Measurements from ENCODE around the gene LYPD5.

GRCh38 chr19:43809762-43810696 is 7.8 kb upstream of the LYPD5 start:
- TF ChIP-seq CTCF (IDR thresholded peaks at IDR 0.05): peak; percentile 25 to 52 (median 46)
- TF ChIP-seq POLR2A (IDR thresholded peaks at IDR 0.05): no peak

All from right lobe of liver (tissue), 4 donors.